Measurements from ENCODE around the gene HENMT1. TPM values are rescaled to one million over a fixed set of nuclear protein-coding genes. Genes with fewer than 3 reads are reported as not detected.

Gene HENMT1
- total and polyA plus RNA-seq, 9 of the 15 experiments (the other 6 are each of a cell fraction or from before 2014, with no cell fraction given), result not detected

GRCh38 chr1:108646648-108647269 is 14.1 kb downstream of the HENMT1 start (continued):
- TF ChIP-seq ARID4B (CRISPR knock-in tag; IDR thresholded peaks at IDR 0.05) (0 out of 2 replicates have a peak, but pooled peaks have one; percentile 22), XRCC4 (IDR thresholded peaks at IDR 0.05; ENCODE audit: extremely low read depth, insufficient read depth, insufficient read length) (no peak), CEBPB (tag; IDR thresholded peaks at IDR 0.05) (peak; percentile 100), ZNF766 (CRISPR knock-in tag; conservative IDR thresholded peaks at IDR 0.05) (peak; percentile 94), CEBPG (CRISPR knock-in tag; IDR thresholded peaks at IDR 0.05) (peak; percentile 97), CEBPG (tag; conservative IDR thresholded peaks at IDR 0.05 in 1 of 2, IDR thresholded peaks at IDR 0.05 in 1 of 2) (peak; percentile 98 to 99), KAT8 (IDR thresholded peaks at IDR 0.05; ENCODE audit: low read depth) (no peak), TRIM24 (IDR thresholded peaks at IDR 0.05) (peak; percentile 72 to 79), RBM22 (IDR thresholded peaks at IDR 0.05; ENCODE audit: low read depth, low read length, poor library complexity, severe bottlenecking) (no peak), ATF7 (IDR thresholded peaks at IDR 0.05) (peak; percentile 13; the same call in 1 of the 2 replicates), ELF1 (tag; IDR thresholded peaks at IDR 0.05) (peak; percentile 31; the same call in 1 of the 2 replicates), GABPB1 (CRISPR knock-in tag; IDR thresholded peaks at IDR 0.05) (peak; percentile 43; the same call in 1 of the 2 replicates), JUND (IDR thresholded peaks at IDR 0.05; ENCODE audit: borderline replicate concordance, low read depth, low read length) (peak; percentile 25; the same call in 1 of the 2 replicates), JUND (tag; IDR thresholded peaks at IDR 0.05; ENCODE audit: borderline replicate concordance, low read depth, low read length) (no peak), NRF1 (conservative IDR thresholded peaks at IDR 0.05 in 1 of 2, IDR thresholded peaks at IDR 0.05 in 1 of 2) (no peak), DPF2 (IDR thresholded peaks at IDR 0.05) (0 out of 2 replicates have a peak, but pooled peaks have one; percentile 15), ZNF583 (CRISPR knock-in tag; IDR thresholded peaks at IDR 0.05) (no peak), WHSC1 (IDR thresholded peaks at IDR 0.05; ENCODE audit: low read length) (no peak), NR1H2 (CRISPR knock-in tag; IDR thresholded peaks at IDR 0.05) (no peak), GABPB2 (CRISPR knock-in tag; conservative IDR thresholded peaks at IDR 0.05) (no peak), ZBED1 (IDR thresholded peaks at IDR 0.05) (no peak)
